Measurements from ENCODE around the gene NRP1. TPM values are rescaled to one million over a fixed set of nuclear protein-coding genes. Genes with fewer than 3 reads are reported as not detected.

NRP1 gene
- total and polyA plus RNA-seq, 4 donors = 14.6 to 55.6 (median 37.8) TPM

GRCh38 chr10:33179067-33179466, 155.4 kb downstream of the NRP1 start:
- Histone ChIP-seq H3K4me1 (ENCODE audit: control insufficient read depth in 4 of 4, insufficient read depth in 4 of 4, low read length in 3 of 4) (peaks cover 0 to 5% (median 3%) of the 10 kb centered on the region in 4 donors), H3K9me3 (ENCODE audit: control insufficient read depth in 4 of 4, low read length in 3 of 4) (no peaks in the 10 kb centered on the region), H3K27ac (ENCODE audit: low read depth in 1 of 2, low read length in 2 of 2) (no peak overlapping the region), H3K9ac (ENCODE audit: low read depth in 1 of 2, low read length in 2 of 2) (no peak overlapping the region), H3K36me3 (ENCODE audit: control insufficient read depth in 4 of 4, insufficient read depth in 3 of 4, low read depth in 1 of 4, low read length in 3 of 4) (peaks cover 0 to 14% (median 8%) of the 10 kb centered on the region in 4 donors), H3K27me3 (ENCODE audit: control insufficient read depth in 4 of 4, insufficient read depth in 4 of 4, low read length in 3 of 4) (no peaks in the 10 kb centered on the region), H3K4me3 (ENCODE audit: low read depth in 1 of 3, low read length in 3 of 3) (no peak overlapping the region)
- no peak for DNase-seq (ENCODE audit: low spot score)
- WGBS = 70% methylated on average over 8 of the region's 8 CpGs
- no peak for TF ChIP-seq JUND (IDR thresholded peaks at IDR 0.05)
- no peak for TF ChIP-seq RXRA (IDR thresholded peaks at IDR 0.05)
- TF ChIP-seq SP1 (IDR thresholded peaks at IDR 0.05) = no peak
- TF ChIP-seq YY1 (IDR thresholded peaks at IDR 0.05) = no peak
- no peak for TF ChIP-seq REST (IDR thresholded peaks at IDR 0.05)
- no peak for TF ChIP-seq ATF3 (IDR thresholded peaks at IDR 0.05)
- no peak for TF ChIP-seq NR2F2 (IDR thresholded peaks at IDR 0.05)
- TF ChIP-seq TAF1 (conservative IDR thresholded peaks at IDR 0.05) = no peak
- no peak for TF ChIP-seq HNF4G (IDR thresholded peaks at IDR 0.05)
- no peak for TF ChIP-seq MAX (IDR thresholded peaks at IDR 0.05)

GRCh38 chr10:33178026-33178755, 156.3 kb downstream of the NRP1 start:
- TF ChIP-seq MAX (IDR thresholded peaks at IDR 0.05) (no peak), HNF4A (conservative IDR thresholded peaks at IDR 0.05) (no peak), NR2F2 (IDR thresholded peaks at IDR 0.05) (peak; percentile 36), ZBTB33 (IDR thresholded peaks at IDR 0.05) (no peak), CTCF (IDR thresholded peaks at IDR 0.05; ENCODE audit: low read depth, low read length, missing input control) (no peak), HNF4G (IDR thresholded peaks at IDR 0.05) (no peak)
- no peak for DNase-seq (ENCODE audit: low spot score)
- Histone ChIP-seq H3K27ac (ENCODE audit: low read depth in 1 of 2, low read length in 2 of 2) (no peak overlapping the region), H3K9ac (ENCODE audit: low read depth in 1 of 2, low read length in 2 of 2) (no peak overlapping the region), H3K27me3 (ENCODE audit: control insufficient read depth in 4 of 4, insufficient read depth in 4 of 4, low read length in 3 of 4) (no peaks in the 10 kb centered on the region), H3K36me3 (ENCODE audit: control insufficient read depth in 4 of 4, insufficient read depth in 3 of 4, low read depth in 1 of 4, low read length in 3 of 4) (peaks cover 0 to 12% (median 5%) of the 10 kb centered on the region in 4 donors), H3K9me3 (ENCODE audit: control insufficient read depth in 4 of 4, low read length in 3 of 4) (no peaks in the 10 kb centered on the region), H3K4me3 (ENCODE audit: low read depth in 1 of 3, low read length in 3 of 3) (no peak overlapping the region), H3K4me1 (ENCODE audit: control insufficient read depth in 4 of 4, insufficient read depth in 4 of 4, low read length in 3 of 4) (peaks cover 0 to 5% (median 3%) of the 10 kb centered on the region in 4 donors)
- WGBS = 61% methylated on average over 3 of the region's 3 CpGs
